ENCODE results near the gene BAG3. TPM values are rescaled to one million over a fixed set of nuclear protein-coding genes. Genes with fewer than 3 reads are reported as not detected.

BAG3 gene
- total RNA-seq, 4 donors from 2014 or later = 23.8 to 38.4 (median 32.0) TPM

- TF ChIP-seq POLR2A (IDR thresholded peaks at IDR 0.05) (no peak), EP300 (IDR thresholded peaks at IDR 0.05) (no peak)
- TF ChIP-seq, protein P1, sequence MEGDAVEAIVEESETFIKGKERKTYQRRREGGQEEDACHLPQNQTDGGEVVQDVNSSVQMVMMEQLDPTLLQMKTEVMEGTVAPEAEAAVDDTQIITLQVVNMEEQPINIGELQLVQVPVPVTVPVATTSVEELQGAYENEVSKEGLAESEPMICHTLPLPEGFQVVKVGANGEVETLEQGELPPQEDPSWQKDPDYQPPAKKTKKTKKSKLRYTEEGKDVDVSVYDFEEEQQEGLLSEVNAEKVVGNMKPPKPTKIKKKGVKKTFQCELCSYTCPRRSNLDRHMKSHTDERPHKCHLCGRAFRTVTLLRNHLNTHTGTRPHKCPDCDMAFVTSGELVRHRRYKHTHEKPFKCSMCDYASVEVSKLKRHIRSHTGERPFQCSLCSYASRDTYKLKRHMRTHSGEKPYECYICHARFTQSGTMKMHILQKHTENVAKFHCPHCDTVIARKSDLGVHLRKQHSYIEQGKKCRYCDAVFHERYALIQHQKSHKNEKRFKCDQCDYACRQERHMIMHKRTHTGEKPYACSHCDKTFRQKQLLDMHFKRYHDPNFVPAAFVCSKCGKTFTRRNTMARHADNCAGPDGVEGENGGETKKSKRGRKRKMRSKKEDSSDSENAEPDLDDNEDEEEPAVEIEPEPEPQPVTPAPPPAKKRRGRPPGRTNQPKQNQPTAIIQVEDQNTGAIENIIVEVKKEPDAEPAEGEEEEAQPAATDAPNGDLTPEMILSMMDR (IDR thresholded peaks at IDR 0.05) = no peak
- Histone ChIP-seq H3K36me3 (peaks cover 0 to 59% (median 20%) of the 10 kb centered on the region in 3 donors), H3K27ac (no peak overlapping the region), H3K9me3 (no peaks in the 10 kb centered on the region), H3K4me1 (peaks cover 0 to 38% (median 22%) of the 10 kb centered on the region in 4 donors), H3K27me3 (no peaks in the 10 kb centered on the region), H3K4me3 (no peak overlapping the region)
- WGBS, 2 donors = 92 to 94% methylated on average over 16 to 17 of the region's 18 CpGs
- no peak for DNase-seq (ENCODE audit: low spot score in 2 of 2)
Measured at GRCh38 chr10:119669975-119670640, 18.9 kb downstream of the BAG3 start.

DNA sequence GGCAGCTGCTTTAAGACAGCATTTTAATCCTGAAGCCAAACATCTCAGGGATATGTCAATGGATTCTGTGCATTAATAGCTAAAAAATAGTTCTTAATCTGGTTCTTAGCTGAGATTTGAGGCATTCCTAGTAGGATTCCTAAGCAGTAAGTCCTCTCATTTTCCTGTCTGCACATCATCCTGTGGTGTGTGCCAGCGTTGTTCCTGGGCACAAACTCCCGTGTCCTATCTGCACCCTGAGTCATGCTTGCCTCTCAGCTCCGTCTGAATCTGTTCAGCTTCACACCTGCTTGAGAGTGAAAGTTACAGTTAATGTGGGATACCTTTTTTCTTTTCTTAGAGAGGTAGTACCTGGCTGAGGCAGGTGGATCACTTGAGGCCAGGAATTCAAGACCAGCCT, 19.5 kb downstream of the BAG3 start:
- Histone ChIP-seq H3K4me3 (no peak overlapping the region), H3K4me1 (peaks cover 0 to 33% (median 19%) of the 10 kb centered on the region in 4 donors), H3K27ac (no peak overlapping the region), H3K9me3 (no peaks in the 10 kb centered on the region), H3K36me3 (peaks cover 0 to 64% (median 20%) of the 10 kb centered on the region in 3 donors), H3K27me3 (no peaks in the 10 kb centered on the region)
- WGBS, 2 donors = 88 to 91% methylated on average over 3 of the region's 3 CpGs
- no peak for DNase-seq (ENCODE audit: low spot score in 2 of 2)
- TF ChIP-seq POLR2A (IDR thresholded peaks at IDR 0.05) (no peak), EP300 (IDR thresholded peaks at IDR 0.05) (no peak)
- TF ChIP-seq, protein P1 (IDR thresholded peaks at IDR 0.05) = no peak

- Histone ChIP-seq H3K4me3 (no peak overlapping the region), H3K27ac (no peak overlapping the region), H3K27me3 (no peaks in the 10 kb centered on the region), H3K4me1 (peaks cover 0 to 27% (median 17%) of the 10 kb centered on the region in 4 donors), H3K36me3 (peaks cover 0 to 69% (median 20%) of the 10 kb centered on the region in 3 donors), H3K9me3 (no peaks in the 10 kb centered on the region)
- DNase-seq (ENCODE audit: low spot score in 2 of 2) = no peak
- WGBS, 2 donors = 66 to 72% methylated on average over 4 of the region's 4 CpGs
- TF ChIP-seq, protein P1 (IDR thresholded peaks at IDR 0.05) = no peak
- TF ChIP-seq EP300 (IDR thresholded peaks at IDR 0.05) (no peak), POLR2A (IDR thresholded peaks at IDR 0.05) (no peak)
Measured at GRCh38 chr10:119671381-119671780, 20.2 kb downstream of the BAG3 start.

DNA sequence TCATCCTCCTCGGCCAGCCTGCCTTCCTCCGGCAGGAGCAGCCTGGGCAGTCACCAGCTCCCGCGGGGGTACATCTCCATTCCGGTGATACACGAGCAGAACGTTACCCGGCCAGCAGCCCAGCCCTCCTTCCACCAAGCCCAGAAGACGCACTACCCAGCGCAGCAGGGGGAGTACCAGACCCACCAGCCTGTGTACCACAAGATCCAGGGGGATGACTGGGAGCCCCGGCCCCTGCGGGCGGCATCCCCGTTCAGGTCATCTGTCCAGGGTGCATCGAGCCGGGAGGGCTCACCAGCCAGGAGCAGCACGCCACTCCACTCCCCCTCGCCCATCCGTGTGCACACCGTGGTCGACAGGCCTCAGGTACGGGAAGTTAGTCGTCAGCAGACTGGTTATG, 21.1 kb downstream of the BAG3 start:
- Histone ChIP-seq H3K27ac (no peak overlapping the region), H3K36me3 (peaks cover 0 to 79% (median 20%) of the 10 kb centered on the region in 3 donors), H3K9me3 (no peaks in the 10 kb centered on the region), H3K4me3 (no peak overlapping the region), H3K4me1 (peaks cover 0 to 18% (median 11%) of the 10 kb centered on the region in 4 donors), H3K27me3 (no peaks in the 10 kb centered on the region)
- no peak for DNase-seq (ENCODE audit: low spot score in 2 of 2)
- WGBS, 2 donors = 92 to 94% methylated on average over 11 to 23 of the region's 23 CpGs
- TF ChIP-seq, protein P1 (IDR thresholded peaks at IDR 0.05) = no peak
- no peak for TF ChIP-seq POLR2A (IDR thresholded peaks at IDR 0.05)
- no peak for TF ChIP-seq EP300 (IDR thresholded peaks at IDR 0.05)

DNA sequence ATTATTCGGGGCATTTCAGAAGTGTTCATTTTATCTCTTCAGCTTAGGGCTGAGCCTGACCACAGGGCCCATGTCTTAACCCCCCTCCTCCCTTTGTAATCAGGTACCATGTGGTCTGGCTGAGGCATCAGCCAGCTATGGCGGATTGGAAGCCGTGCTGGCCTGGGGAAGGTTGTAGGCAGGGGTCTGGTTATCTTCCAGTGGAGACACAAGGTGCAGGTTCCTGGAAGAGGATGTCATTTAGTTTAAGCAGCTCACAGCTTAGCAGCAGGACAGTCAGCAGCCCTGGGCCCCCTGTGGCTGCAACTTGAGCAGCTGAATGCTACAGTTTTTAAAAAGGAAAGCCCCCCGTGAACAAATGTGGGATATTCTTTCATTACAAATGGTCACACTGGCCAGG, 22.1 kb downstream of the BAG3 start:
- peaks cover 0 to 88% (median 20%) of the 10 kb centered on the region in 3 donors for H3K36me3 ChIP-seq
- H3K27me3 ChIP-seq = no peaks in the 10 kb centered on the region
- DNase-seq (ENCODE audit: low spot score in 2 of 2) = no peak
- no peak overlapping the region for H3K27ac ChIP-seq
- H3K4me1 ChIP-seq = peaks cover 0 to 8% (median 2%) of the 10 kb centered on the region in 4 donors
- H3K4me3 ChIP-seq = no peak overlapping the region
- no peaks in the 10 kb centered on the region for H3K9me3 ChIP-seq
- TF ChIP-seq POLR2A (IDR thresholded peaks at IDR 0.05) (no peak), EP300 (IDR thresholded peaks at IDR 0.05) (no peak)
- TF ChIP-seq, protein P1 (IDR thresholded peaks at IDR 0.05) = no peak
- 61 to 87% methylated on average over 4 of the region's 4 CpGs for WGBS, 2 donors

Data from tibial nerve (tissue), 4 donors.